DOHH2 (cell line): ENCODE data around the gene B4GALNT1.
"Not testable (repeated sequence)": the region's sequence is repeated elsewhere in the genome, so short reads cannot be mapped to it uniquely, and the experiment has no call there.

Experiments used
- H3F3A ChIP-seq: fragments of 200-600 bp; sonication (generic), shearing (Covaris generic); 2 replicates; pipeline ENCODE4 v1.6.0; 2016; ENCODE audit warnings: antibody characterized with exemption, mild to moderate bottlenecking; ENCODE audit not compliant: control insufficient read depth, insufficient read depth
- H3K27ac ChIP-seq: fragments of 200-600 bp; sonication (generic); 2 replicates; pipeline ENCODE4 v1.5.1; 2014; ENCODE audit warnings: low read depth, mild to moderate bottlenecking, low read length, moderate library complexity
- H3K27me3 ChIP-seq: fragments of 200-600 bp; sonication (generic); 2 replicates; pipeline ENCODE4 v1.6.1; 2014; ENCODE audit warnings: mild to moderate bottlenecking, low read length, mixed read lengths; ENCODE audit not compliant: control insufficient read depth
- H3K36me3 ChIP-seq: fragments of 200-600 bp; sonication (generic); 2 replicates; pipeline ENCODE4 v1.6.1; 2014; ENCODE audit warnings: mild to moderate bottlenecking, low read length, moderate library complexity, mixed read lengths; ENCODE audit not compliant: control insufficient read depth
- H3K4me1 ChIP-seq: fragments of 200-600 bp; sonication (generic); 2 replicates; pipeline ENCODE4 v1.6.1; 2014; ENCODE audit warnings: mild to moderate bottlenecking, low read length, mixed read lengths; ENCODE audit not compliant: control insufficient read depth
- H3K4me2 ChIP-seq: fragments of 200-600 bp; sonication (generic); 2 replicates; pipeline ENCODE4 v1.6.0; 2014; ENCODE audit warnings: mild to moderate bottlenecking, low read length, moderate library complexity
- H3K4me3 ChIP-seq: fragments of 200-600 bp; sonication (generic); 2 replicates; pipeline ENCODE4 v1.5.1; 2014; ENCODE audit warnings: mild to moderate bottlenecking, low read length, mixed read lengths
- H3K79me2 ChIP-seq: fragments of 200-600 bp; sonication (generic); 2 replicates; pipeline ENCODE4 v1.6.1; 2014; ENCODE audit warnings: mild to moderate bottlenecking, low read length, mixed read lengths; ENCODE audit not compliant: control insufficient read depth
- H3K9me2 ChIP-seq: fragments of 200-600 bp; sonication (generic); replicated peaks from 2 replicates; pipeline ENCODE4 v1.6.1; 2014; ENCODE audit warnings: mild to moderate bottlenecking, low read length, mixed read lengths; ENCODE audit not compliant: control insufficient read depth
- H3K9me3 ChIP-seq: fragments of 200-600 bp; sonication (generic); 2 replicates; pipeline ENCODE4 v1.6.1; 2014; ENCODE audit warnings: antibody characterized with exemption, low read length, mixed read lengths; ENCODE audit not compliant: control insufficient read depth, insufficient read depth
- H4K20me1 ChIP-seq: fragments of 200-600 bp; sonication (generic); 2 replicates; pipeline ENCODE4 v1.6.0; 2014; ENCODE audit warnings: low read depth, mild to moderate bottlenecking, antibody characterized with exemption, low read length, moderate library complexity; ENCODE audit not compliant: control insufficient read depth, insufficient read depth
- CTCF ChIP-seq: fragments of 200-600 bp; sonication (generic); IDR thresholded peaks from one replicate; pipeline ENCODE4 v1.5.1; 2014; ENCODE audit warnings: antibody characterized with exemption, mild to moderate bottlenecking, low read depth, low read length; ENCODE audit not compliant: poor library complexity, severe bottlenecking
- EZH2phosphoT487 ChIP-seq: fragments of 200-600 bp; sonication (generic); IDR thresholded peaks from 2 replicates; pipeline ENCODE4 v1.6.1; 2017; ENCODE audit warnings: borderline replicate concordance, mild to moderate bottlenecking, antibody characterized with exemption, low read length, moderate library complexity, mixed read lengths

The B4GALNT1 gene

GRCh38 chr12:57655541-57656240 is 22.7 kb upstream of the B4GALNT1 start:
- Histone ChIP-seq H3K4me3 (no peak overlapping the region), H3K27me3 (no peaks in the 10 kb centered on the region), H3K9me2 (no peaks in the 10 kb centered on the region), H3K27ac (no peak overlapping the region), H3K9me3 (peaks cover 5% of the 10 kb centered on the region; the same call in 1 of the 2 replicates), H4K20me1 (no peaks in the 10 kb centered on the region), H3K79me2 (no peaks in the 10 kb centered on the region), H3K36me3 (no peaks in the 10 kb centered on the region), H3K4me2 (no peak overlapping the region), H3F3A (no peaks in the 10 kb centered on the region), H3K4me1 (no peaks in the 10 kb centered on the region)
- no peak for TF ChIP-seq CTCF
- TF ChIP-seq EZH2phosphoT487: no peak

- no peak for TF ChIP-seq EZH2phosphoT487
- TF ChIP-seq CTCF: no peak
- Histone ChIP-seq H3F3A (no peaks in the 10 kb centered on the region), H3K4me1 (no peaks in the 10 kb centered on the region), H3K27ac (no peak overlapping the region), H3K4me3 (no peak overlapping the region), H3K9me3 (no peaks in the 10 kb centered on the region; the same call in 1 of the 2 replicates), H3K36me3 (no peaks in the 10 kb centered on the region), H3K79me2 (no peaks in the 10 kb centered on the region), H4K20me1 (no peaks in the 10 kb centered on the region), H3K27me3 (no peaks in the 10 kb centered on the region), H3K4me2 (no peak overlapping the region), H3K9me2 (no peaks in the 10 kb centered on the region)
Observed at GRCh38 chr12:57654042-57654441, 21.0 kb upstream of the B4GALNT1 start.

GRCh38 chr12:57646659-57647049 is 13.7 kb upstream of the B4GALNT1 start:
- H4K20me1 ChIP-seq, H3K36me3 ChIP-seq, H3K9me3 ChIP-seq, H3K27ac ChIP-seq, H3K4me2 ChIP-seq, H3K4me1 ChIP-seq, H3K79me2 ChIP-seq, H3K27me3 ChIP-seq, H3K9me2 ChIP-seq, H3F3A ChIP-seq, H3K4me3 ChIP-seq: not testable (repeated sequence)

- not testable (repeated sequence) for H3K4me1 ChIP-seq, H3K9me3 ChIP-seq, H3K79me2 ChIP-seq, H3K4me3 ChIP-seq, H3K27me3 ChIP-seq, H3K27ac ChIP-seq, H4K20me1 ChIP-seq, H3F3A ChIP-seq, H3K36me3 ChIP-seq, H3K4me2 ChIP-seq, H3K9me2 ChIP-seq
Observed at GRCh38 chr12:57645990-57646658, 13.1 kb upstream of the B4GALNT1 start.
